HG02970 (cell line): Measurements from ENCODE around the gene MYH4.

Source experiments
- ATAC-seq: cut with Tn5 transposase; IDR thresholded peaks from one replicate; pipeline ENCODE4 v1.9.1; 2021; ENCODE audit warnings: mild to moderate bottlenecking, moderate library complexity, moderate number of reproducible peaks; ENCODE audit not compliant: unreplicated experiment, low FRiP score

The MYH4 gene

GRCh38 chr17:10428781-10429180, 40.6 kb downstream of the MYH4 start:
- ATAC-seq = no peak

- no peak for ATAC-seq
These were observed 47.3 kb downstream of the MYH4 start, which contains the start of gene MYH8 for GRCh38 chr17:10421900-10422542. Gene MYH8 (minus strand): TSS chr17:10421950. CDS start chr17:10420227, 1,723 bp downstream.

GRCh38 chr17:10421211-10421610, 48.1 kb downstream of the MYH4 start:
- no peak for ATAC-seq

- no peak for ATAC-seq
These were observed 48.5 kb downstream of the MYH4 start for GRCh38 chr17:10420811-10421210.

DNA sequence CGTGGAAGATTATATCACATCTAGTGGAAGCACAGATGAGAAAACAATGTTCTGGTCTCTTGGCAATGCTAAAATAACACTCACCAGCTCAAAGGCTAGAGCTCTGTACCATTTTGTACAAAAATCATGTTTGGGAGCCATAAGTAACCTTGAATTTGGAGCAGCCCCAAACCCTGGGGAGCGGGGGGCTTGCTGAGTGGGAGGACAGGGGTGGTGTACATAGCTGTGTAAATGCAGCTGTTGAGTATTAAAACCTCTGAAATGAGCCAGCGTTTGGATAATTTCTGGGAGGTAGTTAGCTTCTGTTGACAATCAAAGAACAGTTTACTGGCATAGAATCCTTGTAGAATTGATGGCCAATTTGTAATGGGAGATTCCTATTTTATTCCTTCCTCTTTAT, 51.9 kb downstream of the MYH4 start:
- ATAC-seq = no peak

DNA sequence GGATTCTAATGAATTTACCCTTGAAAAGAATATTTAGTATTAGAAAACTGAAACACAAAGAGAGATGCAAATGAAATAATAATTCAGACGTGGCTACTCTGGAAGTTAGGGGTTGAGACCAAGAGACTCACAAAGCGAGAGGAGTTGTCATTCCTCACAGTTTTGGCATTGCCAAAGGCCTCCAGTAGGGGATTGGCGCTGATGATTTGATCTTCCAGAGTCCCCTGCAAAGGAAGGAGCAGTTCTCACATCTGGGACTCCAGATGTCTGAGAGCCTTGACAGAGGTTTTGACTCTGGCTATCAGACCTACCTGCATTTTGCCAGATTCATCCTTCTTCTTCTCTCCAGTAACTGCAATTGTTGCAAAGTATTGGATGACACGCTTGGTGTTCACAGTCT, 54.2 kb downstream of the MYH4 start:
- no peak for ATAC-seq

GRCh38 chr17:10403589-10403988, 65.8 kb downstream of the MYH4 start:
- no peak for ATAC-seq

GRCh38 chr17:10398352-10398751, 71.0 kb downstream of the MYH4 start:
- no peak for ATAC-seq

- ATAC-seq = no peak
These were observed 72.7 kb downstream of the MYH4 start for GRCh38 chr17:10396524-10397163.

DNA sequence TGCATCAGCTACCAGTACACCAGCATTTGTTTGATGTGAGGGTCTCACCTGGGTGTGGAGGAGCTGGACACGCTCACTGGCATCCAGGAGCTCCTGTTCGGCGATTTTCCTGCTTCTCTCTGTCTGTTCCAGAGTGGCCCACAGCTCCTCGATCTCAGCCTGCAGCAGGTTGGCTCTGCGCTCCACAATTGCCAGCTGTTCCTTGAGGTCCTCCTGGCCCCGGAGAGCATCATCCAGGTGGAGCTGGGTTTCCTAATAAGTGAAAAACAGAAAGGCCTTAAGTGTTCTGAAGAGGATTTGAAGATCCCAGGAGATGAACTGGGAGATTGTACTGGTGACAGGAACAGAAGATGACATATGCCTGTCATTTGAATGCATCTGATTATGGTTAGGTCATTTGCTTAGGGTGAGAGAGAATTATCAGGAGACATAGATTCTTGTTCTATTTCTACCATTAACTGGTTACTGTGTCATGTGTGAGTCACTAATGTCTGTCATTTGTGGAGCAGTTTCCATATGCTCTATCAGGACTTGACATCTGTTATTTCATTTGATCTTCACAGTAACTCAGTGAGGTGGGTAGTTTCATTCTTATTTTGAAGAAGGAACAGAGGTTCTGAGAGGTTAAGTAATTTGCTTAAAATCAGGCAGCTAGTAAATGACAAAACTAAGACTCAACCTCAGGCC, 75.0 kb downstream of the MYH4 start:
- no peak for ATAC-seq
